ENCODE results near the gene OSBP2. TPM values are rescaled to one million over a fixed set of nuclear protein-coding genes. Genes with fewer than 3 reads are reported as not detected.

The OSBP2 gene
- total RNA-seq, 1 experiment from 2014 or later = 2.7 TPM

DNA sequence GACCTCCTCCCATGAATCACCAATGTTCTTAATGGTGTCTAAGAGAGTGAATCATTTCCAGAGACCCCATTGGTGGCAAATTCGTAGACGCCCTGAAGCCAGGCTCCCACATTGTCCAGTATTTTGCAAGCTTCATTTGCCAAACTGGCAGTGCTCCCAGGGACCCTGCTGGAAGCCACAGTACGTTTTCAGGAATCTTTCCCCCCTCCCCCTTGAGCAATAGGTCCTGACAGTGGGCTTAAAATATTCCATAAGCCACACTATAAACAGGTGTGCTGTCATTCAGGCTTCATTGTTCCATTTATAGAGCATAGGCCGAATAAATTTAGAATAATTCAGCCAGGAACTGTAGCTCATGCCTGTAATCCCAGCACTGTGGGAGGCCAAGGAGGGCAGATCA is 148.6 kb downstream of the OSBP2 start:
- DNase-seq (ENCODE audit: low read depth) = peak; percentile 61

DNA sequence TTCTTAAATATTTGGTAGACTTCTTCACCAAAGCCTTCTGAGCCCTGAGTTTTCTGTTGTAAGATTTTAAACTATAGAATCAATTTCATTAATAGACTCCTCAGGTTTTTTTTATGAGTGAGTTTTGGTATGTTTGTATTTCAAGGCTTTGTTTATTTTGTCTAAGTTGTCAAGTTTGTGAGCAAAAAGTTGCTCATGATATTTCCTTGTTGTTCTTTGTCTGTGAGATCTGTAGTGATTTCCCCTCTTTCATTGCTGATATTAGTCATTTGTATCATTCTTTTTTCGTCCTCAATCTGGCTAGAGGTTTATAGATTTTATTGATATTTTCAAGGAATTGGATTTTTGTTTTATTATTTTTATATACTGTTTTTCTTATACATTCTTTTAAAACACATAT is 152.9 kb downstream of the OSBP2 start:
- no peak for DNase-seq (ENCODE audit: low read depth)

DNA sequence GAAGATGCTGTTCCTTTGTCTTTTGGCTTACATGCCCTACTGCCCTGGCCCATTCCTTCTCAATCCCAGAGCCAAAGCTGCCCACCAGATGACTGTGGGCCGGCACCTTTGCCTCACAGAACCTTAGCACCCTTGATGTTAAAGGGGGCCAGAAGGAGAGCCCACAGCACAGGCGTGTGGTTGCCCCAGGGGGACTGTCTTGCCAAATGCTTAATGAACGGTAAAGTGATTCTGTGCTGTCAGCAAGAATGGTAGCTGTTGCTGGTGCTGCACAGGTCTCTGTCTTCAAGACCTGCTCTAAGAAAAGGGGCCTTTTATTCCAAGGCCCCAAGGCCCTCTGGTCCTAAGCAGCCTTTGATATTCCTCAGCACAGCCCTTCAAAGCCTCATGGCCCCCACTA is 160.6 kb downstream of the OSBP2 start:
- DNase-seq (ENCODE audit: low read depth) = no peak

DNA sequence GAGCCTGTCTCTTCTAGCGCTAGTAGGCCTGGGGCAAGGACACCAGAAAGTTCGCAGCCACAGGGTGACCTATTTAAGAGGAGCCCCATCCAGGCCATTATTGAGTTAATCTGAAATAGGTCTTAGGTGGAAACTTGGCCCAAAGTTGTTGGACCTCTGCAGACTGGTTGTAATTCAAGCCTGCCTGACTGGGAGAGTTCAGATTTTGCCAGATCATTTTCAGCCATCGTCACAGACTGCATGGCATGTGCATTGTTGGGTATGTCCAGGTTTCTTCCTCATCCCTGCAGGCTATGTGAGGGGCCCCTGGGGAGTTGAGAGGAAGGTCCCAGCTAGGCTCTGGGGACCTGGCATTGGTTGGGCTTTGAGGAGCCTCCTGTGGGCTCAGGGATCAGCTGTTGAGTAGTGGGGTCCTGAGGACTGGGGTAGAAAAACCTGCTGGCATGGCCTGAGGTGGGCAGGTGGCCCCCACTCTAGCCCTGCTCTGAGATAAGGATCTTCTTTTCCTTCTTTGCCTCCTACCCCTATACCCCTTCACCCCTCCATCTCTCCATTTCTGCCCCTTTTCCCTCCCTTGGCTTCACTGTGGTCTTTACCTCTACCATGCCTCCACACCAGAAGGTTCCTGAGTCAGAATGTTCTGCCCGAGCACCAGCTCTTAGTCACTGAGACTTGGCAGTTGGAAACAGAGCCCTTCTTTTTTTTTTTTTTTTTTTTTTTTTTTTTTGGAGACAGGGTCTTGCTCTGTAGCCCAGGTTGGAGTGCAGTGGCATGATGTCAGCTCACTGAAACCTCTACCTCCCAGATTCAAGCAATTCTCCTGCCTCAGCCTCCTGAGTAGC is 161.2 kb downstream of the OSBP2 start:
- no peak for DNase-seq (ENCODE audit: low read depth)

DNA sequence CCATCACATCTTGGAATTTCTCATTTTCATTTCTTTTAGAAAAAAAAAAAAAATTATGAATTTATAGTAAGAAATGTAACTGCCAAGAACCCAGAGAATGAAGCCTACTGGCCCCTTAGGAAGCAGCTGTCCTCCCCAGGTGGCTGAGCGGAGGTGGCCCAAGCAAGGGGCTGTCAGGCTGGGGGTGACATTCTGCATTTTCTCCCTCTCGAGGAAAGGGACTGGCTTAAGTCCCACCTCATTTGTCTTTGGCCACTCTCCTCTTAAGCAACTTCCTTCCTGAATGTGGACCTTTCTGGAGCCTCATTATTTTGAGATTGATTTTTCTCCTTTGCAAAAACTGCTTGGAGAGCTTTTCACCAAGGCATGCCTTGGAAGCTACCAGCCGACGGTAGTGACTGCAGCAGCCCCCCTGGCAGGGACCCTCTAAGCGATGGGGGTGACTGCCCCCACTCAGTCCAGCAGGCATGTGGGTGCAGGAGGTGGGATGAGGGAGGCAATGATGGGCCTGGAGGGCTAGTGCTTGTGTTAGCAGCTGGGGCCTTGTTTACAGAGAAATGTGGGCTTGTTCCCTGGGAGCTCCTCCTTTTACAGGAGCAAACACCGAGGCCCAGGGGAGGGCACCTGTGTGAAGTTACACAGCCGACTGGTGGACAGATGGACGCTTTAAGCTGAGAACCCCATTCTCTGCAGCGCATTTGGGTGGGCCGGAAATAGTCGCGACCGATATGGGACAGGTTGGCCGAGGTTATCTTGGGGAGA is 162.2 kb downstream of the OSBP2 start:
- no peak for DNase-seq (ENCODE audit: low read depth)

DNA sequence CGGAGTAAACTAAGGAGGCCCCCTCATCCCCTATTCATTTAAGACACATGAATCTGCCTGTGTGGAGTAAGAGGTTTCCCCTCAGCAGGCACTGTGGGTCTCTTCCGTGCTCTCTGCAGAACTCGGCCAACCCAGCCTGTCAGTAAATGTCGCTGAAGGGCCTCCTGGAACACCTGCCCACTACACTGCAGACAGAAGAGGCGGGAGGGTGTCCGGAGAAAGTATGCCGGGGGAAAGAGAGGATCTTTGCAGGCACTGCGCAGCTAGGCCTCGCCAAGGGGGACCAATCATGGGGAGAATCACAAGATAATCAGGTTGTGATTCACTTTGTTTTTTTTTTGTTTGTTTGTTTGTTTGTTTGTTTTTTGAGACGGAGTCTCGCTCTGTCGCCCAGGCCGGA is 163.1 kb downstream of the OSBP2 start:
- DNase-seq (ENCODE audit: low read depth) = no peak

DNA sequence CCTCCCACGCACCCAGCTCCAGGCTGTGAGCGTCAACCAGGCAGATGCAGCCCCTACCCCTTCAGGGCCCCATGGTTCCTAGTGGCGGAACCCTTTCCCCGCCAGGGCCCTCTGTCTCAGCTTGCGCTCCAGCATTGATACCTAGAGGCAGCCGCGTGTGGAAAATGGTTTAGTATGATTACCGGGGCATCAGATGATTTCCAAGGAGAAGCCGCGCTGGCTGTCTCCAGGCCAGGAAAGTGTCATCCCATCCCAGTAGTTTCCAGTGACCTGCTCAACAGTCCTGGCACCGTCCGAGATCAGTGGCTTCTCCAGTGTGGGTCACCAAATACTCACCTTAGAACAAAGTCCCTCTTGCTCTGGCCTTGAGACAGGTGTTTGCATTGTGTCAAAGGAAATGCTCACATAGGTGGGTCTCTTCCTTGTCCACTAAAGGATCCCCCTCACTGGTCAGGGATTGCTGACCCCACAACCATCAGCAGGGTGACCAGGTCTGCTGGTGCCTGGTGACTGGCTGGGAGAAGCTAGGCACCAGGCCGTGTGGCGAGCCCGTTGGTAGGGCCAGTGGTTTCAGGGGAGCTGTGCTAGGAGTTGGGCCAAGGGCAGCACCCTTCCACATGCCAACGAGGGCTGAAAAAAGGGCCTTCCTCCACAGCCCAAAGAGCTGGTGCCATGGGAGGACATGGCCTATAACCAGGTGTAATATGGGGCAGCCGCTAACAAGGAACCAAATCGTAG is 164.5 kb downstream of the OSBP2 start:
- no peak for DNase-seq (ENCODE audit: low read depth)

DNA sequence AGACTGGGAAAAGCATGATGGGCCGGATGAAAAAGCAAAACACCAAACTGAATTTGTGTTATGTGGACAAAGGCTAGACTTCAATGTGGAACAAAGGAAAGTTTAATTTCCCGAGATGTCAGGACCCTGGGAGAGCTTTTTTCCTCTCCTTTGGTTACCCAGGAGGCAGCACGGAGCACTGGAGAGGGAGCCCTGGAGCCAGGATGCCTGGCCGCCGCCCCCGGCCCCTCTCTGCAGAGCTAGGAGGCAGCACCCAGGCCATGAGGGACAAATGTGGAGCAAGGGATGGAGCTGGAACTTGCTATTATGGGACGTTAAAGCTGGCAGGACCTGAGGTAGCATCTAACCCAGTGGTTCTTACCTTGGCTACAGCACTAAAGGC is 165.0 kb downstream of the OSBP2 start:
- DNase-seq (ENCODE audit: low read depth) = no peak

DNA sequence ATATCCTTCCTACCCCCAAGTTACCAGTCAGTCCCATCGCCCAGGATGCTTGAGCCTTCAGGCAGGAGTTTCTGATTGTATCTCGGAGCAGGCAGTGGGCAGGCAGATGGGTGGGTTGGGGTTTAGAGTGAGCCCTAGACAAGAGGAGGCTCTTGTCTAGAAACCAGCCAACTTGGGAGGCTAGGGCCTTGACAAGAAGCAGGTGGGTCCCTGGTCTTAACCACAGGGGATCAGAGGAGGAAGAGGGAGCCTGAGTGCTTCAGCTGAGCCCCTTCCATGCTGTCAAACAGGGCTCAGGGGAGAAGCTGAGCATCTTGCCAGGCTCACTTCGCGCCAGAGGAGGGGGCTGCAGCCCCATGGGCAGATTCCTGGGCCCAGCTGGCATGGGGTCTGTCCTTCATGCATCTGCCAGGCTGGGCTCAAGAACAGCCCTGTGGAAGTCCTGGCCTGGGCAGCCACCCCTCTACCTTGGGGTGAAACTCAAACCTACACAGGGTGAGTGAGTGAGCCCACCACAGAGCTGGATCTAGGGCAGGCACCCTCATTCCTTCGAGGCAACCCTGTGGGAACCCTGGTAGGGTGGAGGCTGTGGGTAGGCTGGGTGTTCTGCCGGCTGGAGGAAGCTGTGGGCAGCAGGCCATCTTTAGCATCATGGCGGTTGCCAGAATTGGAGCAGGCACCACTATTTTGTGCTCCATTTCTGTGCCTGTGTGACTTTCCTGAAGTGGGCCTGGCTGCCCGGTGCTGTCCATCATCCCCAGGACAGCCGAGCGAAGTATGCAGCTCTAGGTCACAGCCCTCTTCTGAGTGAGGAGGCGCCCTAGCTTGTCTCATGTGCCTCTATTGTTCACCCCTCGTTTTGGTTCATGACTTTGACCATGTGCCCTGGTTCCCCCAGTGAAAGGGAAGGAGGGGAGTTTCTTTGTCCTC is 165.8 kb downstream of the OSBP2 start:
- DNase-seq (ENCODE audit: low read depth) = no peak

DNA sequence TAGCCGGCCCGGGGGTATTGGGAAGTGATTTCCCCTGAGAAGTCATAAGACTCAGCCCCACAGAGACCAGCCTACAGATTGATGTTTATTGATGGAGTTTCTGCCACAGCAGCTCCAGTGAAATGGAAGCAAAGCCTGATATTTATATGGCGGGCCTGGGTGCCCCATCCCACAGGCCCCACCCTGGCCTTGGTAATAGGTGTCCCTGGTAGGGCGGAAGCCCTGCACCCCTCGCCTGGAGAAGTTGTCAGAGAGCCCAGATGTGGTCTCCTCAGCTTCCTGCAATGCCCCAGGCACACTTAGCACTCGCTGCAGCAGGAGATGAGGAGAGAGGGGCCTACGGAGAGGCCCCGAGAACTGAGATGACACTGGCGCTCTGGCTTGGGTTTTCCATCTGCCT is 166.5 kb downstream of the OSBP2 start:
- no peak for DNase-seq (ENCODE audit: low read depth)

DNA sequence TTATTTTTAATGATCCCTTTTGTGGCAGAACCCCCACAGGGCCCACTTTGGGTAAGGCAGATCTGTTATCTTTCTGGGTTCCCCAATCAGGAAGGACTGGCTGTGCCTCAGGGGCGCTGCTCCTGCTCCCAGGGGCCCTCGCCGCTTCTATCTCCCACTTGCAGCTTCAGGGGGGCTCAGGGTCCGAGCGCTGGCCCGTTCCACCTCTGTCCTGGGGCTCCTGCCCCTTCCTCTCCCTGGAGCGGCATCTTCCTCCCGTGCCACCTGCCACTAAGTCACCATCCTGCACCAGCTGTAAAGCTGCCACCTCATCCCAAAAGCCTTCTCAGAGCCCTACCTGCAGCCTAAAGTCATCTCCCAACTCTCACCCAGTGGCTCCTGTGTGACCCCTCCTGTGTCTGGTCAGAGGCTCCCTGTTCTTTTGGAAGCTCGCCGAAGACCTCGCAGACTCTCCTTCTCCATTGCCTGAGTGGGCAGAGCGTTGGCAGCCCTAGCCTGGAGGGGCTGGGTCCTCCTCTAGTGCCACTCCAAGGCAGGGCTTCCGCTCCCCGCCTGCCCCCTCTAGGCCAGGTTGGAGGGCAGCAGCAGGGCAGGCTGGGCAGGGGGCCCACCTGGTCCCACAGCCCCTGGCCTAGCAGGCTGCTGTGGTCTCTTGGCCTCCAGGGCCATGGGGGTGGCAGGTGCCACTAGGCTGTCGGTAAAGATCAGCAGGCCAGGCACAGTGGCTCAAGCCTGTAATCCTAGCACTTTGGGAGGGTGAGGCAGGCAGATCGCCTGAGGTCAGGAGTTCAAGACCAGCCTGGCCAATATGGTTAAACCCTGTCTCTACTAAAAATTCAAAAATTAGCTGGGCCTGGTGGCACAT is 167.2 kb downstream of the OSBP2 start:
- no peak for DNase-seq (ENCODE audit: low read depth)

DNA sequence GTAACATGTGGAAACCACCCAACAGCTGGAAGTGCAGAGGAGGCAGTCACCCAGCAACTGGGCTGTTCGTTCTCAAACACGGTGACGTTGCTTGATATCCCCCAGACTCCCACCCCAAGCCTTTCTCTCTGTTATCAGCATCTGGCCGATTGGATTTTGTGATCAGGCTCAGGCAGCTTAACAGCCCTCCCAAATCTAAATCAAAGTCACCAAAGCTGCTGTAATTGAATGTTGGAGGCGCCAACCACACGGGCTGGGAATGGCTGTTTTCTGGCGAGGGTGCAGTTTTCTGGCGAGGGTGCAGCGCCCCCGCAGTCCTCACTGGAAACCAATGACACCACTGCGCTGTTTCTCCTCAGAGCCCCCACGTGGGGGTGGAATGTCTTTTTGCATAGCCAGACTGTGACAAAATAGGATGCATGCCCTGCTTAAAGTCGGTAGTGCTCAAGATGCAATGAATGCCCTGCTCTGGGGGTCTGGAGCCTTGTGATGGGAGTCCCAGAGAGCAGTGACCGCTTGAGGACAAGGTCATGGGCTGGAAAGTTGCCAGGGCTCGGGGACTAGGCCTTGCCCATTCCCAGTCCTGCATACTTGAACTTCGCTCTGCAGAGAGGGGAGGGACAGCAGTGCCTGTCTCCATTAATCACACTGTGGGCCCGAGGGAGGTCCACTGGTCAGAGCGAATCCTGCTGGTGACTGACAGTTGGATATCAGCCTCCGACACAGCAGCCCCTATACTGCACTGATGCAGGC is 168.6 kb downstream of the OSBP2 start:
- DNase-seq (ENCODE audit: low read depth) = no peak

DNA sequence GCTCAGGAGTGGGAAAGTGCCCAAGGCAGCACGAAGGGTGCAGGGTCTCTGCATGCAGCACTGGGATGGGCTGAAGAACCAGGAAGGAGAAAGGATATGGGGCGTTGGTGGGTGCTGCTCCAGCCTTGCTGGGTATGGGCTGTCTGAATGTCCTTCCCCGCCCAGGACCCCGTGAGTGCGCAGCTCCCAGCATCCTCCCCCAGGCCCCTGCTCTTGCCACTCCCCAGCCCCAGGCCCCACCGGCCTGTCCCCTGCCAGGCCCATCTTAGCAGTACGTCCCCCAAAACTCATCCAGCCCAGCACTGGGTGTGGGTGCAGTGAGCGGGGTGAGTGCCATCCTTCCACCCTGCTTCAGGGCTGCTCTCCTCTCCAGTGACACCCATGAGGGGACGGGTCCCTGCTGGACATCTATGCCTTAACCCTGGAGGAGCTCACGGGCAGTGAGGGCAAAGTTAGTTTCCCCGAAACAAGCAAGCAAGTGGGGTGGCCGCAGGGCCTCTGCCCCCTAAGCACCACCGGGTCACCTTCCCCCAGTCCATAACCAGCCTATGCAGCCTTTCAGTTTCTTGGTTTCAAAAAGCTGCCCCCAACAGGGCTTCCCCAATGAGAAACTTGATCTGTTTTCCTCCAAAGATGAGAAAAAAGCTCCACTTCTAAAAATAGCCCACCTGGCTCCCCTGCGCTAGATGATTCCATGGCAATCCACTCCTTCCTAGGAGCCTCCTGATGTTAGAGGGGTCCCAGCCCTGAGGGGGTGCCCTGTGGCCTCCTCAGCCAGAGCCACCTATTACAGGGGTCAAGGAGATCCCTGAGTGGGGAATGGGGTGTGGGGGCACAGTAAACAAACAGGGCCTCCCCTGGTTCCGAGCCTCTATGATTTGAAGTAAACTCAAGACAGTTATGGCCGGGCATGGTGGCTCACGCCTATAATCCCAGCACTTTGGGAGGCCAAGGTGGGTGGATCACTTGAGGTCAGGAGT is 170.1 kb downstream of the OSBP2 start:
- no peak for DNase-seq (ENCODE audit: low read depth)

DNA sequence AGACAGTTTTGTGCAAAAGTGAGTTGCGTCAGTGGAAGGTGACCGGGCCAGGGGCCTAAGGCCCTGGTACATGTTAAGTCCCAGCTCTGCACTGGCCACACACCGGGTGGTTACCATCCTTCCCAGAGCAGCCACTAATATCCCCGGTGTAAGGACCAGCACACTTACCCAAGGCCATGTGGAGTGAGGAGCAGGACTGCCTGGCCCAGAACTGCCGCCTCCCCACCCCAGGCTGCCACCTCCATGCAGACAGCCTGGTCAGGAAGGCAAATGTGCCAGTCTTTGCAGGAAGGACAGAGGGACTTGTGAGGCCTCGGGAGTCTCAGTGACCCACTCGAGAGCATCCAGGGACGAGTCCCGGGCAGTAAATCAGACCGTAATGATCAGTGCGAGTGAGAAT is 171.0 kb downstream of the OSBP2 start:
- DNase-seq (ENCODE audit: low read depth) = no peak

DNA sequence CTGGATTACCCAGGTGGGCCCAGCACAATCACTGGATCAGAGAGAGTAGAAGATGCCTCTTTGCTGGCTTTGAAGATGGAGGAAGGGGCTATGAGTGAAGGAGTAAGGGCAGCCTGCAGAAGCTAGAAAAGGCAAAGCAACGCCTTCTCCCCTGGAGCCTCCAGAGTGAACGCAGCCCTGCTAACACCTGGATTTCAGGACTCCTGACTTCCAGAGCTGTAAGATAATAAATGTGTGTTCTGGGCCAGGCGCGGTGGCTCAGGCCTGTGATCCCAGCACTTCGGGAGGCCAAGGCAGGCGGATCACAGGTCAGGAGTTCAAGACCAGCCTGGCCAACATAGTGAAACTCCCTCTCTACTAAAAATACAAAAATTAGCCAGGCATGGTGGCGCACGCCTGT is 171.5 kb downstream of the OSBP2 start:
- no peak for DNase-seq (ENCODE audit: low read depth)

DNA sequence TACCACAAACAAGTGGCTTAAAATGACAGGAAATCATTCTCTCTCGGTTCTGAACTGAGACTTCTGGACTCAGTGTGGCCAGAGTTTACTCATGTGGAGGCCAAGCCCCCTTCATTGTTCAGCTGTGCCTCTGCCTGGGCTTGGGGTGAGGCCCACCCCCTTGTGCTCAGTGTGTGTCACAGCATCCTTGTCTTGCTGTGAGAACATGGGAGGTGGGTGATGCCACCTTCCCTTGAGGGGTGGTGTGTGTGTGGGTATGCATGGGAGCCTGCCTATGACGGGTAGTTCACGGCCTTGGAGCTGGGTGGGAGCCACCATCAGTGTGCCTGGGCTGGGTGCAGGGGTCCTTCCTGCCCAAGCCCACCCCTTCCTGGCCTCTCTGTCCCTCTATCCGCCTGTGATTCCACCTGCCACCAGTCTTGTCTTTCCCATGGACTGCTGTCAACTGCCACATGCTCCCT is 172.2 kb downstream of the OSBP2 start:
- no peak for DNase-seq (ENCODE audit: low read depth)

DNA sequence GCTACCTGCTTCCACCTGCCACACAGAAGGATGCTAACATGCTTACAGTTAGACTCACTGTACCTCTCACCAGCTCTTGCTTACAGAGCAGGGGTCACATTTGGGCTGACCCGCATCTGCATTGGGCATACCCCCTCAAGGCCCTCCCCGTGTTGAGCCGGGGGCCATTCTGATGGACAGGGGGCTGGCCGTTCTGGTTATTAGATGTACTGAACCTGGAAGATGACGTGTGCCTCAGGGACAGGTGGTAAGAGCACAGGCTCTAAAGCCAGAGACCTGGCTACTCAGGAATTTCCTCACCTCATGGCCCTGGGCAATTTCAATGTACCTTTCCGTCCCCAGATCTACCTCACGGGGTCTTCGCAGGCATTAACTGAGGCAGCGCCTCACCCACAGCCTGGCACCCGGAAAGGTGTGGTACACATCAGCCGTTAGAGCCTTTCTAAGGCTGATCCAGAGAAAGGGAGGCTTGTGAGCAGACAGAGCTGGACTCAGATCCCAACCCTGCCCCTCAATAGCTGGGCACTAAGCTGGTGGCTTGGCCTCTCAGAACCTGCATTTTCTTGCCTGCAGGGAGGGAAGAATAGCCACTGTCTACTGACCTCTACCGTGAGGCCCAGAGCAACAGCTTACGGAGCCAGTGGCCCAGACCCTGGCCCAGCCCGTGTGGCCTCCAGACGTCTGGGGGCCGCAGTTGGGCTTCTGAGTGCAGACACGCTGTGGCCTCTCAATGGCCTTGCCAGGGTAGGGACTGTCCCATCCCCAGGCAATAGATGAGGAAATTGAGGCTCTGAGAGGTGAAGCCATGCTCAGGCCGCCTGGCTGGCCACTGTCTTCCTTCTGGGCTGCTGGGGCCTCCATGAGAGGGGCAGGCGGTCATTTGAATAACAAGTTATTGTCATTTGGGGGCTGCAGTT is 173.3 kb downstream of the OSBP2 start:
- DNase-seq (ENCODE audit: low read depth) = no peak
